Stimulated activated CD4-positive, alpha-beta T cell treated with anti-CD3 and anti-CD28 coated beads, Interleukin-15, amount 100 ng/mL, for 48 hours (primary cell): ENCODE results near the gene ZNF112.
"Not testable (repeated sequence)": the region's sequence is repeated elsewhere in the genome, so short reads cannot be mapped to it uniquely, and the experiment has no call there.

Experiments used
- DNase-seq, 2 donors: peaks; one replicate each; pipeline ENCODE4 v3.0.0-alpha.2; 2020; ENCODE audit warnings: low read depth in 2 of 2

ZNF112 gene

DNA sequence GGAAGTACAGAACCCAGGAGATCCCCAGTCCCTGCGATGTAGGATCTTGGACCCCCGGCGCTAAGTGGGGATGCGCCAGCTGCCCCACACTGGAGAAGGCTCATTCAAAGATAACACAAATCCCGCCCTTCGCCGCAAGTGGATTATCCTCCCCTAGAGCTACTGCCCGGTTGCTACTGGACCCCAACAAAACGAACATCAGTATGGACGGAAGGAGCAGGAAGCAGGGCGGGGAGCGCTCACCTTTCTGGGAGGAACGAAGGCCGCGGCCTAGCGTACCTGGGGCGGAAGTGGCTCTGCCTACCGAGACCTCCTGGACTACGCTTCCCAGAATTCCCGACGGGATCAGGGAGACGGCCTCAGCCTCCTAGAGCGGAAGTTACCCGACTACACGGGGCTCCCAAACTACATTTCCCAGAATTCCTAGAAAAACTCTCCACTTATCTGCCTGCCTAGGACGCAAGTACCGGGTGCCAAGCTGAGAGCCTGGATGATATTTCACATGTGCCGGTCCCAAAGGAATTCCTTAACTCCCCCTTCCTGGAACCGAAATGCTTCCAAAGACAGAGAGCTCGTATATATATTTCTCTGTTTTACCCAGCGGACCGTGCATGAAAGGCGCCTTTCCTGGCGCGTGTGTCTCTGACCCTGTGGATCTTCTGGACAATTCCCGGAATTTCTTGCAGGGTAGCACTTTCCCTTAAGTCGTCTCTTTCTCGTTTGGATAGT is at the start of gene ZNF112:
Gene ZNF112, minus strand, starts transcription at position 298 of the 729 bp plus-strand sequence. CDS start 16,141 bp downstream, outside the sequence.
- DNase-seq = no peak

DNA sequence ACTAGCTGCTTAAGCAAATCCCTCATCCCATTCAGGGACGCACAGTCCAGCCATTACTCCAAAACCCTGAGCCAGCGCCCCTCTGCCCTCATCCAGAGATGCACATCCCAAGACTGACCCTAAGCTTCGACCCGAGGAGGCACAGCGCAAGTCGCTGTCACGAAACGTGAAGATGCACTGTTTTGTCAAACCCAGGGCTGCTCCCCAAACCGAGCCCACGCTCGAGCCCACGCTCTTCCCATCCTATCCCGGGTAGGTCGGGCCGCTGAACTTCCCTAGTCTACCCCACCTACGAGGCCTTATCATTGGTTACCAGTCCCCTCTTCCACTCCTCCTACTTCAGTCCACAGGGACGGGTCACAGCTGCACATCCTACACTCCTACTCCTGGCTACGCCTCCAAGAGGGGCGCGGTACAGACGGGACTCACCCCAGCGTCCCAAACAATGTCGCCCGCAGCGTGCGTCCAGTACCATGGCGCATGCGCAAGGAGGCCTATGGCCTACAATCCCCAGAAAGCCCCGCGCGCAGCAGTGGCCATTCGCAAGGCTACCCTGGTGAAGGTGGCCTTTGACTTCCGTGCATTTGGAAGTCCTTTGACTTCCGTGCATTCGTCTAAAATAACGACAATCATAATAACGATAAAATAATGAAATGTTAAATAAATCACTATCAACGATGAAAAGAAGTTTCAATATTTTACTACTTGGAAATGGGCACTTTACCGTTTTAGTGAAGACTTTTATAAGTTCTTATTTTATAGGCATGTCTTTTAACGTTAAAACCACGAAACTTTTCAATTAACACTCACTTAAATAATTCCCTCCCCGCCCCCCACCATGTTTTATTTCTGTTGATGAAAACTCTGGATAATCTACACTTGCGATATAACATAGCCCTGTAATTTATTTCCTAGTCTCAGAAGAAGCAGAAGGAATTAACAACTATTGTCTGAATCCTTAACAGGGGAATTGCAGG is 44.9 kb upstream of the ZNF112 start, which contains the start of gene ZNF285:
Gene ZNF285, minus strand, starts transcription at position 470 of the 977 bp plus-strand sequence. CDS start 4,395 bp downstream, outside the sequence.
- peak; percentile 64 to 72 for DNase-seq

DNA sequence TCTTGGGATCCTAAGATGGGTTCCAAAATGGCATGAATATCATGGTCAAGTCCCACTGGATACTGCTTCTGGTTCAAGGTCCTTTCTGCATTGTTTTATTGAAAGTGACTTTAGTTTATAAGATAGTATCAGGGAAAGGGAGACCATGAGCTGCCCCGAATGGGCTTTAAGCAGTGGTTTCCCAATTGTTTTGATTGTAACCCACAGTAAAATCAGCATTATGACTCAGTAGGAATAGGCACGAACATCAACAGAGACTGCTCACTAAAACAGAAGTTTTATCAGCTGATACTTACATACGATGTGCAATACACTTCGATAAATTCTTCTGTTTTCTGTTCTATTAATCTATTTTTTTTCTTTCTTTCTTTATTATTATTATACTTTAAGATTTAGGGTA is 32.8 kb upstream of the ZNF112 start:
- not testable (repeated sequence) for DNase-seq

- no peak for DNase-seq
Observed at GRCh38 chr19:44374789-44375188, 18.3 kb upstream of the ZNF112 start.

DNA sequence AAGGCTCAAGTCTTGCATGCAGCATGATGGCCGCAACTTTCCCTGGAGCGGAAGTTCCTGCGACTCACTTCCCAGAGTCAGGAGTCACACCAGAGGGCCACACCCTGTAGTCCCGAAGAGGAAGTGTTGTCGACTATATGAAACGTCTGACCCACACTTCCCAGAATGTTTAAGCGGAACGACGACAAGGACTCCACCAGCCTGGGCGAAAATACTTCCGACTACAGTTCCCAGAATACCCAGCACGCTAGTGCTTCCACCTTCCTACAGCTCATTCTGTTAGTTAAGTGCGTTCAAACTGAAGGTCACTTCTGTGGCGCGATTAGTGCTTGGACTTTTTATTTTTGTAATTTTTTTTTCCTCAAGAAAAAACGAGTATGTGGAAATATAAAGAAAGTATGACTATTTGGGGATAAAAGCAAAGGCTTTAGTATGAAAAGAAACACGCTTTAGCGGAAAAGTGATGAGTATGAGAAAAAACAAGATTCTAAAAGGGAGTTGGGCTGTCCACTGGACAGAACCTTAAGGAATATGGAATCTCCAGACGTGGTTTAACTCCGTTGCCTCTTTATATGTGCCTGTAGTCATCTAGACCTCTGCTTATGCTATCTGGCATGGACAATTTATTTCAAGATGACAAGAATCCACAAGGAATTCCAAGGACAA is 15.5 kb upstream of the ZNF112 start:
- DNase-seq = no peak

DNA sequence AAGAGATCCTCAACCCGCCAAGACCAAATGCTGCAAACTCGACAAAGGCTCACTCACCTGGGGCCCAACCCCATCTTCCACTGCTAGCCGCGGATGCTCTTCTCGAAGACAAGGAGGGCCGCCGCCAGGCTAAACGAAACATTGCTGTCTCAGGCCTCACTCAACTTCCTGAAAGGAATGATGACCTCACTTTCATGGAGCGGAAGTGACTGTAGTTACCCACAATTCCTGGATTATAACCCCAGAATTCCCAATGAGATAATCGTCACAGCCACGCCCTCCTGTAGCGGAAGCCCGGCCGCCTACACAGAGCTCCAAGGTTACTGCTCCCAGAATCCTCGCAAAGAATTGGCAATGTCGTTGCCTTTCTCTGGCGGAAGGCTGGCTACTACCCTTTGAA is 10.5 kb upstream of the ZNF112 start:
- no peak for DNase-seq

GRCh38 chr19:44346556-44346955 is 9.9 kb downstream of the ZNF112 start:
- DNase-seq = no peak

DNA sequence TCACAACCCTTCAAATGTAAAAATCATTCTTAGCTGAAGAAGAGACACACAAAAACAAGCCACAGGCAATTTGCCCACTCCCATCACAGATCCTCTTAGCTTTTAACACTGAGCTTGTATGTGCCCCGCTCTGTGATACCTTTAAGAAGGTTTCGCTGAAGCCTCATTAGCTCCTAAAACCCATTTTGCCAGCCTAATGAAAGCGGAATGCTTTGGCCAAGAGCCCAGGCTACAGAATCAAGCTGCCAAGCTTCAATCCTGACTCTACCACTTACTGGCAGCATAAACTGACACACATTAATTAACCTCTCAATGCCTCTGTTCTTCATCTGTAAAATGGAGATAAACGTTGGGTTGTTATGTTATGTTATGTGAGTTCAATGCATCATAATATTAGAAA is 10.5 kb downstream of the ZNF112 start:
- DNase-seq = no peak

DNA sequence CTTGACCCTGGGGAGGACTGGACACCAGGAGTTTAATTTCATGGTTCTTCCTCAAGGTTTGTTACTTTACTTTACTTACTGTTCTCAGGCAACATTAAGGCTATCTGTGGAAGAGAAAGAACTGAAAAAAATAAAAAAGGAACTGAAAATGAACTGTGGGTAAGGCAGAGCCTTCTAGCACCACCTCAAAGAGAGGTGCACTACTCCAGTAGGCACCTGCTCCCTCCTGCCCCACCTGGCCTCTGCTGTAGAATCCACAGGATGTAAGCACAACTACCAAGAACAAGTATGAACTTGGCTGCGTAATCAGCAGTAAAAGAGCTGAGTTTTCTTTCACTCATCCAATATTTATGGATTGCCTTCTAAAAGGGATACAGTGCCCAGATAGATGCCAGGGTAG is 12.2 kb downstream of the ZNF112 start:
- no peak for DNase-seq

GRCh38 chr19:44341794-44342193 is 14.7 kb downstream of the ZNF112 start:
- DNase-seq = no peak

GRCh38 chr19:44334639-44335038 is 21.8 kb downstream of the ZNF112 start:
- not testable (repeated sequence) for DNase-seq

DNA sequence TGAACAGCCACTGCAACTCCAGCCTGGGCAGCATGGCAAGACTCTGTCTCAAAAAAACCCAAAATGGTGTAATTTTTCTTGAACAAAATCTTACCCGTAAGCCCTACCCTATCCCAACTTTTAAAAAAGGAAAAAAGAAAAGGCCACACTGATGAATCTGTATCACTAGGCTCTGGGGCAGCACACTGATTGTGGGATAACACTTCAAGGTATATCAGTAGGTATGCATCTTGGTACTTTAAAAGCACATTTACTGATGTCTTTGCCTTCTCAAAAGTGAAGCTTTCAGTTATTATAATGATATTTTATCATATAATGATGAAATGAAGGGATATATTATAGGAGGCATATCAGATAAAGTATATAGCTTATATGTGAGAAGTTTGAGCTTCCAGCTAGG is 24.3 kb downstream of the ZNF112 start:
- DNase-seq = no peak

GRCh38 chr19:44315883-44316282 is 40.6 kb downstream of the ZNF112 start:
- DNase-seq = no peak

- DNase-seq = no peak
Observed at GRCh38 chr19:44313231-44313630, 43.2 kb downstream of the ZNF112 start.

- DNase-seq = no peak
Observed at GRCh38 chr19:44308011-44308410, 48.5 kb downstream of the ZNF112 start.

- DNase-seq = no peak
Observed at GRCh38 chr19:44306283-44306682, 50.2 kb downstream of the ZNF112 start.

- DNase-seq = no peak
Observed at GRCh38 chr19:44305457-44305856, 51.0 kb downstream of the ZNF112 start.

DNA sequence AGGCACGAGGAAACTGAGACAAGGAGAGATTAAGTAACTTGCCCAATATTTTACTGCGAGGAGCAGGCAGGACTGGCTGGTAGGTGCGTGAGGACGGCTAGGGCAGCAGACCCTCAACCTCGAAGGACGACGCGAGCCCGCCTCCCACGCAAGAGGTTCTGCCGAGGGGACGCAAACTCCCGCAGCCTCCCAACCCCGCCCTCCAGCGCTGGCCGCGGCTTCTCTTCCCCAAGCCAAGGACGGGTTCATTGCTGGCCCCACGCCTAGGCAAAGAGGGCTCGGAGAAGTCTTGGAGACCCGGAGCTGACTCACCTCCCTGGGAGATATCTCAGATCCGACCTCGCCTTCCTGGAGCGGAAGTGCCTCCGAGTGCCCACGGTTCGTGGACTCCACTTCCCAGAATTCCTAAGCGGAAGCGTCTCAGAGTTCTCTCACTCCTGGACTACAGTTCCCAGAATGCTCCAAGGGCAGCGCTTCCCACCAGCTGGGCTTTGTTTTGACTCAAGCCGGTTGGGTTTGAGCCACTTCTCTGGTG is 51.8 kb downstream of the ZNF112 start, which contains the start of gene ZNF235:
Gene ZNF235, minus strand, starts transcription at position 367 of the 535 bp plus-strand sequence. CDS start 1,621 bp downstream, outside the sequence.
- DNase-seq = peak; percentile 64 to 66

- DNase-seq = no peak
Observed at GRCh38 chr19:44303976-44304568, 52.4 kb downstream of the ZNF112 start.

DNA sequence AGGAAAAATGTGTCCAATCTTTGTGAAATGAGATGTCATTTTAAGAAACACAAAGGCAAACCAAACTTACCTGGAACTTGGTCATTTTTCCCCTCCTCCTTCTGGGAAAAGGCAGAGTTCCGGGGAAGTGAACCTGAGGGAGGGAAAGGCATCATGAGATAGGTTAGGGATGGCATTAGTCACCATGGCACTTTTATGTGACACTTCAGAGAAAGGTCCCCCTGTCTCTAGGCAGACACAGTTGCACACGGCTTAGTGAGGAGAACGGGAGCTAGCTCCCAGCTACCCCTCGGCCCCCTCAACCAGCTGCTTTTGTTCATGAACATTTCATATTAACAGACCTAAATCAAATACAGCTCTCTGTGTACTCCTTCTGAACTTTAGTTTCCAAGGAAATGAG is 53.2 kb downstream of the ZNF112 start:
- DNase-seq = no peak

GRCh38 chr19:44284968-44285367 is 71.5 kb downstream of the ZNF112 start:
- DNase-seq = no peak
